LHCN-M2 (cell line): ENCODE results near the gene POM121. TPM values are rescaled to one million over a fixed set of nuclear protein-coding genes. Genes with fewer than 3 reads are reported as not detected.
"Not testable (repeated sequence)": the region's sequence is repeated elsewhere in the genome, so short reads cannot be mapped to it uniquely, and the experiment has no call there.

Source experiments
- DNase-seq: peaks from one replicate; pipeline ENCODE4 v3.0.0-alpha.2; 2012; ENCODE audit warnings: low read depth
- total RNA-seq: library from RNA; depleted of rRNA; stranded (reverse); fragments of >200 nt; gene quantifications from 2 replicates; pipeline ENCODE4 v1.2.3, GENCODE V29; 2014; rRNA removed

POM121 gene
- total RNA-seq, 1 experiment from 2014 or later: 13.4 TPM

- not testable (repeated sequence) for DNase-seq
These were observed 70.6 kb downstream of the POM121 start for GRCh38 chr7:72995484-72995883.

GRCh38 chr7:72997447-72997846, 72.6 kb downstream of the POM121 start:
- DNase-seq: not testable (repeated sequence)

- DNase-seq: not testable (repeated sequence)
These were observed 73.1 kb downstream of the POM121 start for GRCh38 chr7:72997887-72998468.

Other genes with a start within 250 kb of the POM121 start
- 1.2 and 1.5 TPM in 2 replicates for gene TYW1B, start 96.9 kb upstream of the POM121 start, total RNA-seq
- gene TRIM74, start 44.4 kb downstream of the POM121 start, total RNA-seq: not detected in 2 replicates
- not detected in 2 replicates for gene SPDYE8, start 104.7 kb downstream of the POM121 start, total RNA-seq
- gene SPDYE11, start 132.8 kb downstream of the POM121 start, total RNA-seq: not detected in 2 replicates
- gene SPDYE9, start 160.9 kb downstream of the POM121 start, total RNA-seq: not detected in 2 replicates